Esophagus muscularis mucosa (tissue), 4 donors: Measurements from ENCODE around the gene SLC37A3. TPM values are rescaled to one million over a fixed set of nuclear protein-coding genes. Genes with fewer than 3 reads are reported as not detected.
A peak's percentile ranks its signal among the peaks of the same experiment; 100 is the strongest.

Experiments used
- DNase-seq: peaks from one replicate; pipeline ENCODE4 v3.0.0-alpha.2; 2017; ENCODE audit errors: extremely low spot score
- H3K27ac ChIP-seq, 4 donors: fragments of 200-600 bp; sonication (generic); replicated peaks in 1 of 4; 1 replicate in 3 of 4; 2 replicates in 1 of 4; pipeline ENCODE4 v1.5.1; 2016 to 2019; ENCODE audit warnings: mild to moderate bottlenecking in 1 of 4
- H3K27me3 ChIP-seq, 4 donors: fragments of 200-600 bp; sonication (generic); one replicate each; pipeline versions ENCODE4 v1.5.1 to v1.6.0; 2016 to 2019
- H3K36me3 ChIP-seq, 4 donors: fragments of 200-600 bp; sonication (generic); one replicate each; pipeline ENCODE4 v1.5.1; 2016 to 2019
- H3K4me1 ChIP-seq, 4 donors: fragments of 200-600 bp; sonication (generic); one replicate each; pipeline ENCODE4 v1.5.1; 2016 to 2019
- H3K4me3 ChIP-seq, 4 donors: fragments of 200-600 bp; sonication (generic); 1 replicate in 2 of 4; 2 replicates in 2 of 4; pipeline ENCODE4 v1.5.1; 2016 to 2019; ENCODE audit warnings: mild to moderate bottlenecking in 4 of 4, moderate library complexity in 1 of 4
- H3K9me3 ChIP-seq, 4 donors: fragments of 200-600 bp; sonication (generic); 1 replicate in 3 of 4; 2 replicates in 1 of 4; pipeline ENCODE4 v1.5.1; 2016 to 2019
- CTCF ChIP-seq, 3 experiments: fragments of 200-600 bp in 2 of 3; fragments of 450-650 bp in 1 of 3; sonication (generic) in 2 of 3; IDR thresholded peaks; one replicate each; pipeline ENCODE4 v1.5.1; 2017 to 2019; ENCODE audit warnings: antibody characterized with exemption in 3 of 3, mild to moderate bottlenecking in 2 of 3, moderate library complexity in 1 of 3
- EP300 ChIP-seq: sonication (generic); formaldehyde crosslinking; IDR thresholded peaks from one replicate; pipeline ENCODE4 v1.6.1; 2017; ENCODE audit warnings: antibody characterized with exemption
- POLR2A ChIP-seq: fragments of 450-650 bp; IDR thresholded peaks from one replicate; pipeline ENCODE4 v1.6.1; 2017; ENCODE audit warnings: antibody characterized with exemption, moderate library complexity, mild to moderate bottlenecking, low read depth
- POLR2AphosphoS5 ChIP-seq, 2 donors: sonication (generic); formaldehyde crosslinking; IDR thresholded peaks; one replicate each; pipeline ENCODE4 v1.6.1; 2017; ENCODE audit warnings: antibody characterized with exemption in 2 of 2
- WGBS: methylation state at CpG from one replicate; pipeline ENCODE4 v1.1.5; 2018; 5-methylcytosine and 5-hydroxymethylcytosine counted together
- intact Hi-C: fragments of 100-400 bp; cut with DNase I; formaldehyde crosslinking; loops from one replicate; pipeline ENCODE4 v1.15.1; 2023
- total RNA-seq, 4 donors: library from RNA; depleted of rRNA; stranded (reverse); fragments of >200 nt; gene quantifications; one replicate each; pipeline versions ENCODE4 v1.1.0 to v1.2.1, GENCODE V29; 2016

SLC37A3 gene
- 10 to 100 TPM; 33.1 to 67.8 (median 49.0) TPM for total RNA-seq

DNA sequence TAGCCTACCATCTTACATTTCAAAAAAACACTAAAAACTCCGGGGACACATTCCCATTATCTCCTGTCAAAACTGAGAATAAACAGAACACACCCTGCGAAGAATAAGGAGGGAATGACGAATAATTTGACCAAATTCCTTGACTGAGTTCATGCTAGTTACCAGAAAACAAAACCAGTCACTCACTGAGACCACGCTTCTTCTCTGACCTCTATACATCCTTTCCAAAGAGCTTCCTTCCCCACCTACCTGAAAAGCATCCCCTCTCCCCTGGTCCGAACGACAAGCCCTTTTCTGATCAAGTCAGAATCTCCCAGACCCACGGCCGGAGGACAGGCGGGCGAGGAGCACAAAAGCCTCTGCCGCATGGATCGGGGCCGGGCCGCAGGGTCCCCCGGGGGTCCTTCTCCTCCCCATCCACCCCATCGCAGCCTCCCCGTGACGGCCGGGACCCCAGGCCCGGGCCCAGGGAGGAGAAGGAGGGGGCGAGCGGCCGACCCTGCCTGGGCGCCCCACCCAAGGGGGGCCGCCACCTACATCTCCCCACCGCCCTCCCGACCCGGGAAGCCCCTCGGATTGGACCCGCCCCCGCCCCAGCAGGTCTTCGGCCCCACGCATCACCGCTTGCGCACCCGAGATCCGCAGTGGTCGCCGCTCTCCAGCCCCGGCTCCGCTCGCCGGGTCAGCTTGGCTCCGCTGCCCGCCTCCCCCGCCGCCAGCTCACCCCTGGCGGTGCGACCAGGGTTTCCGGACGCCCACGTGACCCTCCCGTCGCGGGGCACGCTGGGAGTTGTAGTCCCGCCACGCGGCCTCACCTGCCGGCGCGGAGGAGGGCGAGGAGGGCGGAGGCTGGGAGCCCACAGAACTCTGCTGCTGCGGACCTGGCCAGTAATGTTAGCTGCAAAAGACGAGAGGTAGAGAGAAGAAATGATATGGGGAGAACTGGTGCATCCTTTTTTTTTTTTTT is at the start of gene SLC37A3:
Gene SLC37A3 (minus strand): TSS at position 747 of the 967 bp plus-strand sequence. CDS start 16,004 bp downstream, outside the sequence.
- DNase-seq = peak; percentile 95
- Histone ChIP-seq H3K9me3 (no peaks in the 10 kb centered on the region), H3K4me1 (peaks cover 8 to 26% (median 22%) of the 10 kb centered on the region in 4 donors), H3K27ac (peak within 1 kb of the TSS; percentile 88 to 96 (median 94)), H3K4me3 (peak within 1 kb of the TSS; percentile 89 to 100 (median 100)), H3K36me3 (no peaks in the 10 kb centered on the region), H3K27me3 (peaks cover 0 to 9% (median 0%) of the 10 kb centered on the region in 4 donors)
- TF ChIP-seq CTCF (IDR thresholded peaks at IDR 0.05) (peak in 2 of 3 experiments; percentile 22 to 35), POLR2AphosphoS5 (IDR thresholded peaks at IDR 0.05) (peak; percentile 93 to 98), POLR2A (peak; percentile 56), EP300 (no peak)
- WGBS = 1% methylated on average over 17 of the region's 66 CpGs
- intact Hi-C loops = loop anchor here (10.0 kb wide), 1 partner anchor 277 kb away; the partner anchor contains the start of gene ADCK2

- DNase-seq = no peak
- intact Hi-C loops = no loop called here
- Histone ChIP-seq H3K36me3 (peaks cover 0 to 13% (median 5%) of the 10 kb centered on the region in 4 donors), H3K4me1 (no peaks in the 10 kb centered on the region), H3K9me3 (no peaks in the 10 kb centered on the region), H3K4me3 (no peak overlapping the region), H3K27ac (no peak overlapping the region), H3K27me3 (no peaks in the 10 kb centered on the region)
- 81% methylated on average over 7 of the region's 7 CpGs for WGBS
- no peak for TF ChIP-seq EP300
- no peak for TF ChIP-seq CTCF (IDR thresholded peaks at IDR 0.05)
- TF ChIP-seq POLR2AphosphoS5 (IDR thresholded peaks at IDR 0.05) = no peak
- TF ChIP-seq POLR2A = no peak
Measured at GRCh38 chr7:140447841-140448240, 49.5 kb upstream of the SLC37A3 start.

GRCh38 chr7:140446467-140446866 is 48.1 kb upstream of the SLC37A3 start:
- 87% methylated on average over 11 of the region's 11 CpGs for WGBS
- no peak for DNase-seq
- TF ChIP-seq POLR2A (no peak), POLR2AphosphoS5 (IDR thresholded peaks at IDR 0.05) (no peak), EP300 (no peak), CTCF (IDR thresholded peaks at IDR 0.05) (no peak)
- no peaks in the 10 kb centered on the region for H3K4me1 ChIP-seq
- H3K9me3 ChIP-seq = no peaks in the 10 kb centered on the region
- H3K27me3 ChIP-seq = no peaks in the 10 kb centered on the region
- intact Hi-C loops = no loop called here
- H3K27ac ChIP-seq = no peak overlapping the region
- no peaks in the 10 kb centered on the region for H3K36me3 ChIP-seq
- no peak overlapping the region for H3K4me3 ChIP-seq

DNA sequence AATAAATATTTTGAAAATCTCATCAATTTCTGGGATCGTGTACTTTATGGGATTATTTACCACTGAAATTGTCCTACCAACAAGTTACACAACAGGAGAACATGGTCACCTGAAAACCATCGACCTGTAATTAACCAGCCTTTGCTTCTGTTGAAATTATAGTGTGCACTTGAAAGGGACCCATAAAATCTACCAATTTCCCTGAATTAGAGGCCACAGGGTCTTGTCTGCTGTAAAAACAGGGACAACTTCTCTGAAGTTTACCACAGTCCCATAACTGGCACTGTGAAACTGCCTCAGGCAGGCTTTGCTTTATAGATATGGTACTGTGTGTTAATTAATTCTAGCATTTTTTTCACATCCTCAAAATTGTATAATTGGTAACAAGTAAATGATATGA is 43.2 kb upstream of the SLC37A3 start:
- Histone ChIP-seq H3K9me3 (no peaks in the 10 kb centered on the region), H3K4me1 (no peaks in the 10 kb centered on the region), H3K36me3 (no peaks in the 10 kb centered on the region), H3K27ac (no peak overlapping the region), H3K4me3 (no peak overlapping the region), H3K27me3 (no peaks in the 10 kb centered on the region)
- 70% methylated on average over 2 of the region's 2 CpGs for WGBS
- TF ChIP-seq POLR2AphosphoS5 (IDR thresholded peaks at IDR 0.05) (no peak), EP300 (no peak), CTCF (IDR thresholded peaks at IDR 0.05) (no peak), POLR2A (no peak)
- DNase-seq = no peak
- intact Hi-C loops = no loop called here
